Regular cardiac myocyte (primary cell): ENCODE data around the gene DNAH9. TPM values are rescaled to one million over a fixed set of nuclear protein-coding genes. Genes with fewer than 3 reads are reported as not detected.

ENCODE experiments used
- total RNA-seq: library from RNA; depleted of rRNA; stranded (reverse); fragments of >200 nt; gene quantifications from 2 replicates; pipeline ENCODE4 v1.2.3, GENCODE V29; 2014

The DNAH9 gene, protein sequence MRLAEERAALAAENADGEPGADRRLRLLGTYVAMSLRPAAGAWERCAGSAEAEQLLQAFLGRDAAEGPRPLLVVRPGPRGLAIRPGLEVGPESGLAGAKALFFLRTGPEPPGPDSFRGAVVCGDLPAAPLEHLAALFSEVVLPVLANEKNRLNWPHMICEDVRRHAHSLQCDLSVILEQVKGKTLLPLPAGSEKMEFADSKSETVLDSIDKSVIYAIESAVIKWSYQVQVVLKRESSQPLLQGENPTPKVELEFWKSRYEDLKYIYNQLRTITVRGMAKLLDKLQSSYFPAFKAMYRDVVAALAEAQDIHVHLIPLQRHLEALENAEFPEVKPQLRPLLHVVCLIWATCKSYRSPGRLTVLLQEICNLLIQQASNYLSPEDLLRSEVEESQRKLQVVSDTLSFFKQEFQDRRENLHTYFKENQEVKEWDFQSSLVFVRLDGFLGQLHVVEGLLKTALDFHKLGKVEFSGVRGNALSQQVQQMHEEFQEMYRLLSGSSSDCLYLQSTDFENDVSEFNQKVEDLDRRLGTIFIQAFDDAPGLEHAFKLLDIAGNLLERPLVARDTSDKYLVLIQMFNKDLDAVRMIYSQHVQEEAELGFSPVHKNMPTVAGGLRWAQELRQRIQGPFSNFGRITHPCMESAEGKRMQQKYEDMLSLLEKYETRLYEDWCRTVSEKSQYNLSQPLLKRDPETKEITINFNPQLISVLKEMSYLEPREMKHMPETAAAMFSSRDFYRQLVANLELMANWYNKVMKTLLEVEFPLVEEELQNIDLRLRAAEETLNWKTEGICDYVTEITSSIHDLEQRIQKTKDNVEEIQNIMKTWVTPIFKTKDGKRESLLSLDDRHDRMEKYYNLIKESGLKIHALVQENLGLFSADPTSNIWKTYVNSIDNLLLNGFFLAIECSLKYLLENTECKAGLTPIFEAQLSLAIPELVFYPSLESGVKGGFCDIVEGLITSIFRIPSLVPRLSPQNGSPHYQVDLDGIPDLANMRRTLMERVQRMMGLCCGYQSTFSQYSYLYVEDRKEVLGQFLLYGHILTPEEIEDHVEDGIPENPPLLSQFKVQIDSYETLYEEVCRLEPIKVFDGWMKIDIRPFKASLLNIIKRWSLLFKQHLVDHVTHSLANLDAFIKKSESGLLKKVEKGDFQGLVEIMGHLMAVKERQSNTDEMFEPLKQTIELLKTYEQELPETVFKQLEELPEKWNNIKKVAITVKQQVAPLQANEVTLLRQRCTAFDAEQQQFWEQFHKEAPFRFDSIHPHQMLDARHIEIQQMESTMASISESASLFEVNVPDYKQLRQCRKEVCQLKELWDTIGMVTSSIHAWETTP (N-terminal part only)
- not detected in 2 replicates for total RNA-seq

DNA sequence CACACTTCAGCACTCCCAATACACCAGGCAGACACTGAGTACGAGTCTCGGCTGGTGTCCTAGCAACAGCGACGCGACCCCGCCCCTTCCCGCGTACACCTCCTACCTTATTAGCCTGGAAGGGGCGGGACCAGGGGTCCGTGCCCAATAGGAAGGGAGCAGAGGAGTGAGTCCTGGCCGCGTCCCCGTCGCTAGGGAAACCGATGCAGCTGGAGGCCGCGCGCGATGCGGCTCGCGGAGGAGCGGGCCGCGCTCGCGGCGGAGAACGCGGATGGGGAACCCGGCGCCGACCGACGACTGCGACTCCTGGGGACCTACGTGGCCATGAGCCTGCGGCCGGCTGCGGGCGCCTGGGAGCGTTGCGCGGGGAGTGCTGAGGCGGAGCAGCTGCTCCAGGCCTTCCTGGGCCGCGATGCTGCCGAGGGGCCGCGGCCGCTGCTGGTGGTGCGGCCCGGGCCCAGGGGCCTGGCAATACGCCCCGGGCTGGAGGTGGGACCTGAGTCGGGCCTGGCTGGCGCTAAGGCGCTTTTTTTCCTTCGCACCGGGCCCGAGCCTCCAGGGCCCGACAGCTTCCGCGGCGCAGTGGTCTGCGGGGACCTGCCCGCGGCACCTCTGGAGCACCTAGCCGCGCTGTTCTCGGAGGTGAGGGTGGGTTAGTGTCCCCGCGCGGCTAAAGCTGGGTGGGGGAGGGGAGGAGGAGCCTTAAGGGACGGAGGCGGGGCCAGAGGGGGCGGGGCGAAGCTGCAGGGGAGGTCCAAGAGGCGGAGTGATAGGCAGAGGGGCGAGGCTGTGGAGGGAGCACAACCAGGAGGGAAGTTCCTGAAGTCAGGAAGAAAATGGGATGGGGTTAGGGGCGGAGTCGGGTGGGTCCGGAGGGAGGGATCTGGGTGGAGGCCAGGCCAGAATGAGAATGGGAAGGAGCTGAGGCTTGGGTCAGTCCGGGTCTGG is at the start of gene DNAH9:
DNAH9 (plus strand) TSS at position 197 of the 948 bp plus-strand sequence; CDS start at position 226, 29 bp downstream.

GRCh38 chr17:11997147-11997971 is 399.1 kb downstream of the DNAH9 start, which contains the start of gene ZNF18:
ZNF18 (minus strand) TSS chr17:11997475; CDS start chr17:11992829, 4,646 bp downstream.

